GM12878 (cell line): ENCODE data around the gene PAK6. TPM values are rescaled to one million over a fixed set of nuclear protein-coding genes. Genes with fewer than 3 reads are reported as not detected.

Experiments used
- ATAC-seq: fragments of 200-7000 bp; cut with Tn5 transposase; 3 replicates; pipeline ENCODE4 v1.9.1; 2020; ENCODE audit warnings: mild to moderate bottlenecking, moderate library complexity
- BruUV-seq: library from RNA; stranded (reverse); fragments of 400-500 nt; replicated peaks from 2 replicates; lab custom pipeline; 2021; lab: Mats Ljungman, UMichigan
- CTCF ChIA-PET: fragments of 300-600 bp; sonication (Branson Sonifier 250); formaldehyde crosslinking; extraction: SDS; loops from one replicate; lab custom pipeline; 2021; ENCODE audit warnings: inconsistent platforms; lab: Yijun Ruan, JAX
- POLR2A ChIA-PET: fragments of 350-600 bp; formaldehyde crosslinking; extraction: SDS; loops from one replicate; lab custom pipeline; 2021; ENCODE audit warnings: inconsistent platforms; lab: Charles Lee
- RAD21 ChIA-PET: fragments of 300-600 bp; sonication (Branson Sonifier 250); formaldehyde crosslinking; loops from one replicate; lab custom pipeline; 2023; ENCODE audit warnings: antibody characterized with exemption; ENCODE audit not compliant: unreplicated experiment; lab: Charles Lee
- SMC1A ChIA-PET: fragments of 300-600 bp; sonication (Branson Sonifier 250); formaldehyde crosslinking; loops from one replicate; lab custom pipeline; 2023; ENCODE audit not compliant: unreplicated experiment, uncharacterized antibody; lab: Charles Lee
- DNase-seq: peaks from one replicate; pipeline ENCODE4 v3.0.0-alpha.2; 2011; ENCODE audit warnings: low read depth, low spot score
- FAIRE-seq: peaks from 3 replicates; lab custom pipeline; 2011; peaks lifted over from hg19 to GRCh38; lab: Jason Lieb, UNC
- H2AFZ ChIP-seq: 2 replicates; pipeline ENCODE4 v1.6.0; 2011; ENCODE audit warnings: low read depth, low read length, control low read depth; ENCODE audit not compliant: control insufficient read depth
- H3K27ac ChIP-seq: 2 replicates; pipeline ENCODE4 v1.5.1; 2011; ENCODE audit warnings: control low read depth; ENCODE audit not compliant: control insufficient read depth, insufficient read depth
- H3K27me3 ChIP-seq, 2 experiments: replicated peaks in 1 of 2; 2 replicates each; pipeline versions ENCODE4 v1.6.0 to v1.6.1; 2011; ENCODE audit warnings: low read length in 1 of 2; ENCODE audit not compliant: control insufficient read depth in 2 of 2, insufficient read depth in 2 of 2
- H3K36me3 ChIP-seq, 2 experiments: 2 replicates each; pipeline ENCODE4 v1.5.1; 2011; ENCODE audit warnings: low read length in 1 of 2; ENCODE audit not compliant: control insufficient read depth in 2 of 2, insufficient read depth in 2 of 2
- H3K4me1 ChIP-seq: 2 replicates; pipeline ENCODE4 v1.6.1; 2011; ENCODE audit warnings: mild to moderate bottlenecking, low read length, moderate library complexity, mixed read lengths; ENCODE audit not compliant: control insufficient read depth, insufficient read depth
- H3K4me2 ChIP-seq: 2 replicates; pipeline ENCODE4 v1.6.0; 2011; ENCODE audit warnings: control low read depth; ENCODE audit not compliant: control insufficient read depth, insufficient read depth
- H3K4me3 ChIP-seq: fragments of 200-600 bp; sonication (generic); 2 replicates; pipeline ENCODE4 v1.5.1; 2016
- H3K79me2 ChIP-seq: 2 replicates; pipeline ENCODE4 v1.6.0; 2011; ENCODE audit warnings: low read length; ENCODE audit not compliant: control insufficient read depth, insufficient read depth
- H3K9ac ChIP-seq: 2 replicates; pipeline ENCODE4 v1.8.0; 2011; ENCODE audit warnings: low read length, control low read depth, mixed read lengths; ENCODE audit not compliant: control insufficient read depth, insufficient read depth
- H3K9me3 ChIP-seq: replicated peaks from 3 replicates; pipeline ENCODE4 v1.5.1; 2011; ENCODE audit warnings: mild to moderate bottlenecking, low read length; ENCODE audit not compliant: control insufficient read depth, insufficient read depth
- H4K20me1 ChIP-seq: 2 replicates; pipeline ENCODE4 v1.6.0; 2011; ENCODE audit not compliant: control insufficient read depth, insufficient read depth
- ATF7 ChIP-seq: fragments of 450-650 bp; IDR thresholded peaks from 2 replicates; pipeline ENCODE4 v1.6.1; 2016; ENCODE audit warnings: low read depth, mild to moderate bottlenecking
- BRCA1 ChIP-seq: IDR thresholded peaks from 2 replicates; pipeline ENCODE4 v1.6.1; 2011; ENCODE audit warnings: low read depth, low read length, improper control_type of control experiment
- CHD1 ChIP-seq: IDR thresholded peaks from 2 replicates; pipeline ENCODE4 v1.6.1; 2012; ENCODE audit warnings: low read depth, low read length, improper control_type of control experiment
- ESRRA ChIP-seq: IDR thresholded peaks from 2 replicates; pipeline ENCODE4 v1.6.1; 2012; ENCODE audit warnings: mild to moderate bottlenecking, low read length, improper control_type of control experiment
- FOXK2 ChIP-seq: fragments of 450-650 bp; IDR thresholded peaks from 2 replicates; pipeline ENCODE4 v1.6.1; 2017; ENCODE audit warnings: mild to moderate bottlenecking, moderate library complexity
- KDM1A ChIP-seq: fragments of 200-600 bp; sonication (generic); IDR thresholded peaks from 2 replicates; pipeline ENCODE4 v1.6.1; 2016; ENCODE audit warnings: borderline replicate concordance
- KLF5 ChIP-seq: fragments of 450-650 bp; IDR thresholded peaks from 2 replicates; pipeline ENCODE4 v1.6.1; 2014; ENCODE audit warnings: mild to moderate bottlenecking; ENCODE audit not compliant: partially characterized antibody
- MXI1 ChIP-seq: fragments of 150-350 bp; IDR thresholded peaks from 2 replicates; pipeline ENCODE4 v1.6.1; 2011; ENCODE audit warnings: low read depth, mild to moderate bottlenecking, inconsistent platforms, low read length, improper control_type of control experiment
- NFYA ChIP-seq: IDR thresholded peaks from 2 replicates; pipeline ENCODE4 v1.6.1; 2011; ENCODE audit warnings: low read depth, mild to moderate bottlenecking, low read length, improper control_type of control experiment, borderline replicate concordance
- PAX8 ChIP-seq: fragments of 450-650 bp; IDR thresholded peaks from 2 replicates; pipeline ENCODE4 v1.6.1; 2017; ENCODE audit warnings: mild to moderate bottlenecking, moderate library complexity
- POLR2AphosphoS2 ChIP-seq: IDR thresholded peaks from 2 replicates; pipeline ENCODE4 v1.6.1; 2011; ENCODE audit warnings: low read depth, mild to moderate bottlenecking, low read length, improper control_type of control experiment, moderate library complexity
- SMC3 ChIP-seq: IDR thresholded peaks from 2 replicates; pipeline ENCODE4 v1.6.1; 2011; ENCODE audit warnings: low read length, improper control_type of control experiment, borderline replicate concordance
- SRF ChIP-seq, 2 experiments: IDR thresholded peaks; 2 replicates each; pipeline ENCODE4 v1.6.1; 2011; ENCODE audit warnings: low read depth in 2 of 2, low read length in 2 of 2, mild to moderate bottlenecking in 1 of 2, moderate library complexity in 1 of 2
- YBX1 ChIP-seq: fragments of 450-650 bp; IDR thresholded peaks from 2 replicates; pipeline ENCODE4 v1.6.1; 2016; ENCODE audit warnings: antibody characterized with exemption
- ZNF207 ChIP-seq: fragments of 450-650 bp; IDR thresholded peaks from 2 replicates; pipeline ENCODE4 v1.6.1; 2014; ENCODE audit warnings: antibody characterized with exemption, mild to moderate bottlenecking, borderline replicate concordance
- WGBS: methylation state at CpG from one replicate; pipeline ENCODE4 v1.1.6; 2016; ENCODE audit warnings: low lambda C conversion rate; ENCODE audit not compliant: insufficient replicate concordance, insufficient coverage; ENCODE audit errors: missing lambda C conversion rate; 5-methylcytosine and 5-hydroxymethylcytosine counted together
- in situ Hi-C: fragments of 300-500 bp; cut with MboI; formaldehyde crosslinking; loops from 9 replicates; pipeline ENCODE4 v1.14.3; 2018; ENCODE audit warnings: mixed read lengths
- intact Hi-C: fragments of 100-400 bp; cut with micrococcal nuclease; formaldehyde crosslinking; loops from one replicate; pipeline ENCODE4 v1.14.2; 2022; ENCODE audit not compliant: unreplicated experiment
- polyA plus RNA-seq, 11 experiments: library from polyadenylated mRNA; depleted of rRNA in 4 of 11; unstranded in 6 of 11; stranded (reverse) in 5 of 11; fragments of >200 nt; fragmentation: Nextera tagmentation in 4 of 11; fragmentation: Illumina TruSeq in 1 of 11; extraction: Ambion mirVana in 4 of 11; extraction: Trizol in 1 of 11; gene quantifications; 1 replicate in 1 of 11; 2 replicates in 10 of 11; pipeline versions ENCODE4 v1.2.1 to v1.2.3, GENCODE V29; 2011 to 2016; ENCODE audit warnings: inconsistent platforms in 2 of 11, missing spikeins in 2 of 11, low read depth in 1 of 11
- total RNA-seq, 4 experiments: library from RNA; depleted of rRNA in 3 of 4; stranded (reverse); fragments of >200 nt in 3 of 4; fragmentation: Illumina TruSeq in 1 of 4; extraction: Trizol in 1 of 4; gene quantifications; 2 replicates each; pipeline versions ENCODE4 v1.2.1 to v1.2.3, GENCODE V29; 2013 to 2021
- TF ChIP-seq, protein P1 (sequence below): fragments of 450-650 bp; IDR thresholded peaks from 2 replicates; pipeline ENCODE4 v1.6.1; 2017; ENCODE audit warnings: mild to moderate bottlenecking
- TF ChIP-seq, protein P2 (sequence below): IDR thresholded peaks from 2 replicates; pipeline ENCODE4 v1.6.1; 2011; ENCODE audit warnings: low read depth, low read length, improper control_type of control experiment, borderline replicate concordance
- TF ChIP-seq, protein P3 (sequence below): IDR thresholded peaks from 2 replicates; pipeline ENCODE4 v1.6.1; 2012; ENCODE audit warnings: low read depth, low read length, improper control_type of control experiment

PAK6 gene
- total and polyA plus RNA-seq, 10 of the 15 experiments (the other 5 are each of a cell fraction or from before 2014, with no cell fraction given) = 0.07 to 0.92 (median 0.31) TPM; not detected in 2

DNA sequence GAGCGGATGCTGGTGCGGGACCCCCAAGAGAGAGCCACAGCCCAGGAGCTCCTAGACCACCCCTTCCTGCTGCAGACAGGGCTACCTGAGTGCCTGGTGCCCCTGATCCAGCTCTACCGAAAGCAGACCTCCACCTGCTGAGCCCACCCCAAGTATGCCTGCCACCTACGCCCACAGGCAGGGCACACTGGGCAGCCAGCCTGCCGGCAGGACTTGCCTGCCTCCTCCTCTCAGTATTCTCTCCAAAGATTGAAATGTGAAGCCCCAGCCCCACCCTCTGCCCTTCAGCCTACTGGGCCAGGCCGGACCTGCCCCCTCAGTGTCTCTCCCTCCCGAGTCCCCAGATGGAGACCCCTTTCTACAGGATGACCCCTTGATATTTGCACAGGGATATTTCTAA is 37.1 kb downstream of the PAK6 start:
- in situ Hi-C loops = loop anchor here (5.0 to 10.0 kb wide), 3 partner anchors 36 to 491 kb away; partner anchors contain the start of gene FSIP1
- ChIA-PET RAD21 (interaction anchor here (0.8 to 5.7 kb wide), 7 partner anchors 18 to 174 kb away, joined by 3 to 93 read pairs (median 21); partner anchors contain the start of genes CCDC9B and PLCB2), CTCF (interaction anchor here (0.9 to 11.7 kb wide), 15 partner anchors 8 to 388 kb away, joined by 3 to 296 read pairs (median 16); partner anchors contain the start of genes CCDC9B, INAFM2, PLCB2 and SRP14), POLR2A (interaction anchor here (0.6 kb wide), 1 partner anchor 133 kb away, joined by 4 read pairs; no protein-coding TSS in a partner anchor), SMC1A (interaction anchor here (1.0 to 6.4 kb wide), 6 partner anchors 53 to 253 kb away, joined by 3 to 98 read pairs (median 4); no protein-coding TSS in a partner anchor)
- Histone ChIP-seq H3K4me1 (peaks cover 6% of the 10 kb centered on the region), H3K4me2 (no peak overlapping the region), H3K36me3 (no peaks in the 10 kb centered on the region), H3K27me3 (peaks cover under 1 to 6% of the 10 kb centered on the region in 2 experiments; a peak in 3 of 4 replicates), H3K79me2 (no peaks in the 10 kb centered on the region), H4K20me1 (no peaks in the 10 kb centered on the region; the same call in 1 of the 2 replicates), H3K4me3 (no peak overlapping the region), H2AFZ (no peak overlapping the region), H3K9me3 (no peaks in the 10 kb centered on the region), H3K9ac (no peak overlapping the region), H3K27ac (no peak overlapping the region)
- no peak for ATAC-seq
- TF ChIP-seq, protein P1, sequence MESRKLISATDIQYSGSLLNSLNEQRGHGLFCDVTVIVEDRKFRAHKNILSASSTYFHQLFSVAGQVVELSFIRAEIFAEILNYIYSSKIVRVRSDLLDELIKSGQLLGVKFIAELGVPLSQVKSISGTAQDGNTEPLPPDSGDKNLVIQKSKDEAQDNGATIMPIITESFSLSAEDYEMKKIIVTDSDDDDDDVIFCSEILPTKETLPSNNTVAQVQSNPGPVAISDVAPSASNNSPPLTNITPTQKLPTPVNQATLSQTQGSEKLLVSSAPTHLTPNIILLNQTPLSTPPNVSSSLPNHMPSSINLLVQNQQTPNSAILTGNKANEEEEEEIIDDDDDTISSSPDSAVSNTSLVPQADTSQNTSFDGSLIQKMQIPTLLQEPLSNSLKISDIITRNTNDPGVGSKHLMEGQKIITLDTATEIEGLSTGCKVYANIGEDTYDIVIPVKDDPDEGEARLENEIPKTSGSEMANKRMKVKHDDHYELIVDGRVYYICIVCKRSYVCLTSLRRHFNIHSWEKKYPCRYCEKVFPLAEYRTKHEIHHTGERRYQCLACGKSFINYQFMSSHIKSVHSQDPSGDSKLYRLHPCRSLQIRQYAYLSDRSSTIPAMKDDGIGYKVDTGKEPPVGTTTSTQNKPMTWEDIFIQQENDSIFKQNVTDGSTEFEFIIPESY = no peak
- no peak for TF ChIP-seq NFYA
- TF ChIP-seq YBX1 = no peak
- no peak for TF ChIP-seq PAX8
- TF ChIP-seq BRCA1 = no peak
- TF ChIP-seq KDM1A = no peak
- no peak for TF ChIP-seq ESRRA
- TF ChIP-seq FOXK2 = no peak
- TF ChIP-seq POLR2AphosphoS2 = no peak
- TF ChIP-seq, protein P2, sequence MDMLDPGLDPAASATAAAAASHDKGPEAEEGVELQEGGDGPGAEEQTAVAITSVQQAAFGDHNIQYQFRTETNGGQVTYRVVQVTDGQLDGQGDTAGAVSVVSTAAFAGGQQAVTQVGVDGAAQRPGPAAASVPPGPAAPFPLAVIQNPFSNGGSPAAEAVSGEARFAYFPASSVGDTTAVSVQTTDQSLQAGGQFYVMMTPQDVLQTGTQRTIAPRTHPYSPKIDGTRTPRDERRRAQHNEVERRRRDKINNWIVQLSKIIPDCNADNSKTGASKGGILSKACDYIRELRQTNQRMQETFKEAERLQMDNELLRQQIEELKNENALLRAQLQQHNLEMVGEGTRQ = no peak
- TF ChIP-seq, protein P3, sequence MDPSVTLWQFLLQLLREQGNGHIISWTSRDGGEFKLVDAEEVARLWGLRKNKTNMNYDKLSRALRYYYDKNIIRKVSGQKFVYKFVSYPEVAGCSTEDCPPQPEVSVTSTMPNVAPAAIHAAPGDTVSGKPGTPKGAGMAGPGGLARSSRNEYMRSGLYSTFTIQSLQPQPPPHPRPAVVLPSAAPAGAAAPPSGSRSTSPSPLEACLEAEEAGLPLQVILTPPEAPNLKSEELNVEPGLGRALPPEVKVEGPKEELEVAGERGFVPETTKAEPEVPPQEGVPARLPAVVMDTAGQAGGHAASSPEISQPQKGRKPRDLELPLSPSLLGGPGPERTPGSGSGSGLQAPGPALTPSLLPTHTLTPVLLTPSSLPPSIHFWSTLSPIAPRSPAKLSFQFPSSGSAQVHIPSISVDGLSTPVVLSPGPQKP = no peak
- TF ChIP-seq ZNF207 = no peak
- TF ChIP-seq SRF (IDR thresholded peaks at IDR 0.05; ENCODE audit: low read depth in 2 of 2, low read length in 2 of 2) = no peak
- no peak for TF ChIP-seq ATF7
- no peak for TF ChIP-seq MXI1
- TF ChIP-seq KLF5 = no peak
- no peak for TF ChIP-seq CHD1
- TF ChIP-seq SMC3 = no peak
- BruUV-seq = no TSS peak
- WGBS = 58% methylated on average over 7 of the region's 7 CpGs
- no peak for FAIRE-seq
- intact Hi-C loops = loop anchor here (2.0 to 10.0 kb wide), 4 partner anchors 146 to 489 kb away; partner anchors contain the start of gene BMF
- no peak for DNase-seq
